LNCaP clone FGC (cell line): ENCODE measurements around the gene FAM50B.

Experiments
- DNase-seq: peaks from one replicate; pipeline ENCODE4 v3.0.0-alpha.2; 2011; ENCODE audit warnings: low read depth
- H3K4me3 ChIP-seq: 2 replicates; pipeline ENCODE4 v1.5.1; 2011; ENCODE audit warnings: mild to moderate bottlenecking, low read depth, low read length, control low read depth
- TF ChIP-seq, protein P1 (sequence below): IDR thresholded peaks from 2 replicates; pipeline ENCODE4 v1.5.1; 2012; ENCODE audit warnings: mild to moderate bottlenecking; ENCODE audit not compliant: control insufficient read depth, insufficient read depth; ENCODE audit errors: extremely low read depth

Gene FAM50B

DNA sequence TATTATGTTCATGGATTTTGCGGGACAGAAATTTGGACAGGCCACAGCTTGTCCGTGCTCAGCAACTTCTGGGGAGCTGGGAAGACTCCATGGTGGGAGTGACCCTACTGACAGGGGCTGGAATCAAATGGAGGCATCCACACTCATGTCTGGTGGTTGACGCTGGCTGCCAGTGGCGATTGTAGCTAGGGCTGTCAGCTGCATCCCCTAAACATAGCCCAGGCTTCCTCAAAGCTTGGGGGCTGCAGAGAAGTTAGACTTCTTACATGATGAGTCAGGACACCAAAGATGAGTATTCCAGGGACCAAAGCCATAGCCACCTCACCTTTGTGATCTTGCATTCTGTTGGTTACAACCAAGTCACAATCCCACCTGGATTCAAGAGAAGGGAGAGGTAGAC, 18.4 kb upstream of the FAM50B start:
- no peak for DNase-seq
- no peak overlapping the region for H3K4me3 ChIP-seq
- TF ChIP-seq, protein P1, sequence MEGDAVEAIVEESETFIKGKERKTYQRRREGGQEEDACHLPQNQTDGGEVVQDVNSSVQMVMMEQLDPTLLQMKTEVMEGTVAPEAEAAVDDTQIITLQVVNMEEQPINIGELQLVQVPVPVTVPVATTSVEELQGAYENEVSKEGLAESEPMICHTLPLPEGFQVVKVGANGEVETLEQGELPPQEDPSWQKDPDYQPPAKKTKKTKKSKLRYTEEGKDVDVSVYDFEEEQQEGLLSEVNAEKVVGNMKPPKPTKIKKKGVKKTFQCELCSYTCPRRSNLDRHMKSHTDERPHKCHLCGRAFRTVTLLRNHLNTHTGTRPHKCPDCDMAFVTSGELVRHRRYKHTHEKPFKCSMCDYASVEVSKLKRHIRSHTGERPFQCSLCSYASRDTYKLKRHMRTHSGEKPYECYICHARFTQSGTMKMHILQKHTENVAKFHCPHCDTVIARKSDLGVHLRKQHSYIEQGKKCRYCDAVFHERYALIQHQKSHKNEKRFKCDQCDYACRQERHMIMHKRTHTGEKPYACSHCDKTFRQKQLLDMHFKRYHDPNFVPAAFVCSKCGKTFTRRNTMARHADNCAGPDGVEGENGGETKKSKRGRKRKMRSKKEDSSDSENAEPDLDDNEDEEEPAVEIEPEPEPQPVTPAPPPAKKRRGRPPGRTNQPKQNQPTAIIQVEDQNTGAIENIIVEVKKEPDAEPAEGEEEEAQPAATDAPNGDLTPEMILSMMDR: no peak

DNA sequence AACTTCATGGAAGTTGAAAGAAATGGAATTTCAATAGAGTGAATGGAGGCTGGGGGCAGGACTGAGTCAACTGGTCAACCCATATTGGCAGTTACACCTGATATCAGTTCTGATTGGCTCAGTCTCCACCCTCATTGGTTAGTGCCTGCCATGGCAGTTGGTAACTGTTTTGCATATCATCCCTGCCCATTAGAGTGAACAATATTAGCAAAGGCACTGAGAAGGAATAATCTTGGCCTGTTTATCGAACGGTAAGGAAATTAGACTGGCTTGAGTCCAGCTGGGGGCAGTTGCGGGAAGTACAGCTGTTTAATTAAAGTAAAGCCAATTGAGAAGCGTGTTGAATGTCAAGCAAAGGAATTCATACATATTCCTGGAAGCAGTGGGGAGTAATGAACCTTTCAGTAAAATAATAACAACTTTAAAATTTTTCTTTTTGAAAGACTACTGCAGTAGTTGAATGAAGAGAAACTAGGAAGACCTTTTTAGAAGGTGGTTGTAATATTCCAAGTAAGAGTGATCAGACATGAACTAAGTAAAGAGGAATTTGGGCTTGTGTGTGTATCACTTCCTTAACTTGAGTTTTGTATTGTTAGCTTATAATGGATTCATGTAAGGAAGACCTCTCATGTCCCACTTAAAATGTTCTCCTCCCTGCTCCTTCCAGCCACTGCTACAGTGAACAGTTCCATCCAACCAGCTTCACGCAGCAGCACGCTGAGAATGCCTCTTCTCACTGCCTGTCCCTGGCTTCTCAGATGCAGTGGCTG, 17.2 kb upstream of the FAM50B start:
- no peak for DNase-seq
- no peak overlapping the region for H3K4me3 ChIP-seq
- TF ChIP-seq, protein P1: no peak

DNA sequence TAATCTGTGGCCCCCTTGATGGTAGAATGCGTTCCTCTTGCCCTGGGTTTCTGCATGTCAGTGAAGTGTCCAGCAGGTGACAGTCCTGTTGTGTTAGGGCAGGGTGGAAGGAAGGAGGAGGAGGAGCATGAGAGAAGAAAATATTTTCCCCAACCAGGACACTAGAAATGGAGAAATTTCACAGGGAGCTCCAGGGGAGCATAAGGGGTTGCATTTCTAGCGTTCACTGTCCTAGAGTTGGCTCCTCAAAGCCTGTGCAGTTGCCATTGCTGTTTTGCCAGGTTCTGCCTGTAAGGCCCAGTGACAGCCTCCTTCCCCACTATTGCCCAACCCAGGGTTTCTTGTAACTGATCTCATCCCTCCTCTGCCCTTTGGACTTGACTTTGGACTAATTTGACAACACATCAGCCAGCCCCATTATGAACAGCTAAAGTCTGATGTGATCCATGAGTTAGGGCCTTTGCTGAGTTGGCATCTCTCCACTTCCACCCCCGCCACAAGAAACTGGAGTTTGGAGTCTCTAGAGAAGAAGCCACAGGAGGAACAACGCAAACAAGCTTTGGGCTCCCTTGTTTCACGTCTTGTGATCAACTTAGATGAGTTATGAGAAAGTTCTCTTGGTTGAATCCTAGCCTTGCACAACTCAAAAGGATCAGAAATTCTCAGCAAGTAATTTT, 14.0 kb upstream of the FAM50B start:
- TF ChIP-seq, protein P1: peak; percentile 25
- DNase-seq: no peak

DNA sequence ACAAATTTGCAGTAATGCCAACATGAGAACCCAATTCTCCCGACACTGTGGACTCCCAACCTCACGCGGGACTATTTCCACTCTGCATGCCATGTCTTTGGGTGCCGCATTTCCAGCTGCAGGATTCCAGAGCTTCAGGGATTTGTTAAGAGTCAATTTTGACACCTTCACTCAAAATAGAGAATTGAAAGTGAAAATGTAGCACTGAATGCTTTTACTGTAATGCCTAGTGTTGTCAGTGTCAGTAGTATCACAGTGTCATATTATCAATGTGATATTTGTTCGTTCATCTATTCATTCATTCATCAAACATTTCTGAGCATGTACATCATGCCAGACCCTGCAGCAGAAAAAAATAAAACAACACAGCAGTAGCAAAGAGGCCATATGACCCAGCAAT, 13.4 kb upstream of the FAM50B start:
- TF ChIP-seq, protein P1: no peak

More for the DNA sequence above, 14.0 kb upstream of the FAM50B start:
- H3K4me3 ChIP-seq: no peak overlapping the region

DNA sequence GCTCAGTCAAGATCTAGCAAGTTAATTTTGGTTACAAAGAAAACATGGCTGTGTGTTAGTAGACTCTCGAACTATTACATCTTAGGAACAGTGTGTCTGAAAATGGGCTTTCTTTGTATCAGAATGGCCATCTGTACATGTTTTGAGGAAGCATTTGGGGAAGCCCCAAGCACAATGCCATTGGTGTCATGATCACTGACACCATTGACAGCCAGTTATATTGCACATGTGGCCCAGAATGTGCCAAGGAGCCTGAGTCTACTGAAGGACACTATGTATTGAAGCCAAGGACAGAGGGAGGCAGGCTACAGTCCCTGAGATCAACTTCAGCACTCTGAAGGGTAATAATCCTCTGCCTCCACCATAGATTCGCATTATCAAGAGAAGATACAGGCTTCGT, 12.6 kb upstream of the FAM50B start:
- DNase-seq: no peak
- no peak overlapping the region for H3K4me3 ChIP-seq
- TF ChIP-seq, protein P1: no peak

More for the DNA sequence above, 13.4 kb upstream of the FAM50B start:
- DNase-seq: no peak
- no peak overlapping the region for H3K4me3 ChIP-seq

DNA sequence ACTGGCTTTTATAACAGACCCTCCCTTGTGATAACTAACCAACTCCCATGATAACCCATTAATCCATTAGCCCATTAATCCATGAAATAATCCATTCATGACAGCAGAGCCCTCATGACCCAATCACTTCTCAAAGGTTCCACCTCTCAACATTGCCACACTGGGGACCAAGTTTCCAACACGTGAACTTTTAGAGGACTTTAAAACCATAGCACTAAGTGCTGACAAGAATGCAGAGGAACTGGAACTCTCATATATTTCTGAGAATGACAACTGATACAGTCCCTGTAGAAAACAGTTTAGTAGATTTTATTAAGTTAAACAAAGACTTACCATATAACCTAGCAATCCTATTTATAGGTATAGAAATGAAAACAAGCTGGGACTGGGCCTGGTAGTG, 11.4 kb upstream of the FAM50B start:
- no peak overlapping the region for H3K4me3 ChIP-seq
- TF ChIP-seq, protein P1: no peak
- DNase-seq: no peak
